Stimulated activated CD8-positive, alpha-beta memory T cell treated with anti-CD3 and anti-CD28 coated beads, Interleukin-15, amount 100 ng/mL, for 24 hours (primary cell): Measurements from ENCODE around the gene PRKG1.
"Not testable (repeated sequence)": the region's sequence is repeated elsewhere in the genome, so short reads cannot be mapped to it uniquely, and the experiment has no call there.

Experiments used
- DNase-seq: peaks from one replicate; pipeline ENCODE4 v3.0.0-alpha.2; 2020; ENCODE audit warnings: low read depth

The PRKG1 gene

DNA sequence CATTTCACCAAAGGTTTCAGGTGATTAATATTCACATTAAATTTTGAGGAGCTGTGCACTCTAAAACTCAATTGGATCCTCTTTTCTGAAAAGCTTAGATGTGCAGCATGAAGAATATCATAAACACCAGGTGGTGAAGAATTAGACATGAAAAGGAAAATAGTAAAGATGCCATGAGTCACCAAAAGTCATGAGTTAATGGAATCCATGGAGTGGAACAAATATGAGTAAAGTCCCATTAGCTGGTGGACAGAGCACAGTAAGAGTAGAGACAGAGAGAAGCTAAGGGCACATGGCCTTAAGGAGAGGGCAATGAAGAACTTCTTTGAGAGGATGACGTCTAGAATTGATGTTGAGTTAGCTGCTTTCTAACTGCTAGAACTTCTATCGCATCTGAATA is 353.5 kb downstream of the PRKG1 start:
- no peak for DNase-seq

DNA sequence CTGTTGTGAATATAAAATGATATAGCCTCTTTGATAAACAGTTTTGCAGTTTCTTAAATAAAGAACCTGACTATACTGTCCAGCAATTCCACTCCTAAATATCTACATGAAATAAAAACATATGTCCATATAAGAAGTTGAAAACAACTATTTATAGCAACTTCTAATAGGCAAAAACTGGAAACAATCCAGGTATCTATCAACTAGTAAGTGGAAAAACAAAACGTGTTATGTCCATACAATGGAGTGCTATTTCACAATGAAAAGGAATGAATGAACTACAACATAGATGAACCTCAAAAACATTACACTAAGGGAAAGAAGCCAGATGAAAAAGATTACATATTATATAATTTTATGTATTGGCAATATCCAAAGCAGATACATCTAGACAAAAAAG is 356.2 kb downstream of the PRKG1 start:
- DNase-seq: no peak

DNA sequence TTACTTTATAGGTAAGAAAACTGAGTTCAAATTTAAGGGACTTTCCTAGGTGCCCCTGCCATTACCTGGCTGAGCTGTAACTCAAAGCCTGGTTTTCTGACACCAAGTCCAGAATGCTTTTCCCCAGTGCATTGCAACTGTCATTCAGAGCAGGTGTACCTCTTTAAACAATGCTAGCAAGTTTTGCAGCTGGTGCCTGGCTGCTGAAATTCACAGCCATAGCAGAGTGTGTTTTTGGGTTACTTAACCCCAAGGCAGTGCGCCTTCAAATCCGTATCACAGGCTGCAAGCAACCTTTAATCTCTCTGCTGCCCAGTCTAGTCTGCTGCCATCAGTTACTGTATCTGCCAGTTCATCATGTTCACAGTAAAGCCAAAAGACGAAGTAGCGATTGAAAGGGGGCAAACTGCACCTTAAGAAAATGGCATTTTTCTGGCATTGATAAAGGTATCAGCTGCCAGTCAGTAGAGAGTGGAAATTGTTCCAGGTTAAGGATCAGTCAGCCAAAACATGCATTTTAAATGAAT is 359.7 kb downstream of the PRKG1 start:
- DNase-seq: no peak

DNA sequence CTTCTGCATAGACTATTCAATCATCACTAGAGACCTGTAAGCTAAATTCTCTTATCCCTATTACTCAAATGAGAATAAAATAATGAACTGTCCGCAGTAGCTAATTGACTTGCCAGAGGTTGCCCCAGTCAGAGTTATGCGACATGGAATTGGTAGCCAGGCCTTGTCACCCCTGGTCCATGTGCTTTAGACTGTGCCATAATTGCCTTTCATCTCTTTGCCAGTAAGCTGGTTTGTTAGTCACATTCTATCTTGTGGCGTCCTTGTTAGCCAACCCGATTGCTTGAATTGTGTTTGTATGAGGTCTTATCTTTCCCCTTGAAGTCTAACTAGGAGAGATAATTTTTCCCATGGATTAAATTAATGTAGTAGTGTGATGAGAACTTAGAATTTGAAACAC is 362.5 kb downstream of the PRKG1 start:
- no peak for DNase-seq

DNA sequence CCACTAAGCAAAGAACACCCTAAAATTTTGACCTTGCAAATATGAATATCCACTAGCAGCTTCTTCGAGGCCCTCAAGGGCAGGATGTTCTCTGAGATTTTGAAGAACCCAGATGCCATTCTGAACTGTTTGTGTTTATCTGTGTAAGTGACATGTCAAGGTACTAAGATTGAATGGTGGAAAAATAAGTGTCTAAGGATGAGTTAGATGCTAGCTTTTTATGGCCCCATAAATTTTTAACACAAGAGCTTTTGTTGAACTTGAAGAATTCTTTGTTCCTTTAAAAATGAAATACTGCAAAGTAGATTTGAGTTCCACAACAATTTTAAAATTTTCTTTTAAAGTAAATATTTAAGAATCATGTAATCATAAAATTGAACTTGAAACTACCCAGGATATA is 365.4 kb downstream of the PRKG1 start:
- no peak for DNase-seq

DNA sequence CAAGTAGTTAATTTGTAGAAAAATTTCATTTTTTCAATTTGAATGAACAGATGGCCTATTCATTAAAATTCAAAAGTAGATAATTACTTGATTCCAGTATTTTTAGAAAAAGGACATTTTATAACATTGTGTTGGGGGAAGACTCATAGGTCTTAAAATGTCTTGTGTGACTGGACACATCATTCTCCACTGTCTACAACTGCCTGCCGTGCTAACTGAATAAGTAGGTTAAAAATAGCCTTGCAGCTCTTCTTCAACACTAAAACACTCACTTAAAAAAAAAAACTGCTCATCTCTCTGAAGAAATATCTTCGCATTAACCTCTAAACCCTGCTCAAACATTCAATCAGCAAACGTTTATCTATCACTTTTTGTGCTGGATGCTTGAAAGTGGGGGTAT is 371.3 kb downstream of the PRKG1 start:
- DNase-seq: no peak

DNA sequence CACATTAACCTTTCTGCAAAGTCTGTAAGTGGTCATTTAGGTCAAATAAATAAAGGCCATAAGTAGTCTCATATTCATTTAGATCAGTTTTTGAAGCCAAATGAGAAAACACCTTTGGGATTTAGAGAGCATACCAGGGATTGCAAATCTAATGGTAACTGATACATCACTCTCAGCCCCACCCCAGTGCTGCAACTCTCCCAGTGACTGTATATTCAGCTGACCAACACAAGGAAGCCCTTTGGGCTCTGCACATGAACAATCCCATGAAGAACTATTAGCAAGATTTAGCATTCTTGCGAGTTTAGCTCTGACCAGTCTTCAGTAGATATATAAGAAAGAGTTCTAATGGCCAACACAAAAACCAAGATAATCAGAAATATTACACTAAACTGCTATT is 372.8 kb downstream of the PRKG1 start:
- no peak for DNase-seq

DNA sequence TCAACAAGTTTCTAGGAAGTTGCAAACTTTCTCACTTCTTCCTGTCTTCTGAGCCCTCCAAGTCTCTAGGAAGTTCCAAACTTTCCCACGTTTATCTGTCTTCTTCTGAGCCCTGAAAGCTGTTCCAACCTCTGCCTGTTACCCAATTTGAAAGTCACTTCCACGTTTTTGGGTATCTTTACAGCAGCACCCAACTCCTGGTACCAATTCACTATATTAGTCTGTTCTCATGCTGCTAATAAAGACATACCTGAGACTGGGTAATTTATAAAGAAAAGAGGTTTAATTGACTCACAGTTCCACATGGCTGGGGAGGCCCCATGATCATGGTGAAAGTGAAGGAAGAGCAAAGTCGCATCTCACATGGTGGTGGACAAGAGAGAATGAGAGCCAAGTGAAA is 381.5 kb downstream of the PRKG1 start:
- DNase-seq: not testable (repeated sequence)

DNA sequence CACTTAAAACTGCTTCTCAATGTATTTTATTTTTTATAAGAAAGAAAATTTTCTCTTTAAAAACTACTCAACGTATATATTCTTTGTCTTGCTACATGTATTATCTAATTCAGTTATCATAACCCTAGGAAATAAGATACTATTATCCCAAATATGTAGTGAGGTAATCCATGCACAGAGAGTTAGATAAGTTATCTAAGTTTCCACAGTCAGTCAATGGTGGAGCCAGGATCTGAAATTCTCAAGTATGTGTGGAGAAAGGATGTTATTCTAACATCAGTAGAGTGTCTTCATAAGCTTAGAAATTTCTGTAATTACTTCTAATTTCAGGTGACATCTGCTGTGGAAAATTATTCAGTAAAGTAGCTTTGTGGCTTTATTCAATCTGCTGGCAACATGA is 385.2 kb downstream of the PRKG1 start:
- no peak for DNase-seq

DNA sequence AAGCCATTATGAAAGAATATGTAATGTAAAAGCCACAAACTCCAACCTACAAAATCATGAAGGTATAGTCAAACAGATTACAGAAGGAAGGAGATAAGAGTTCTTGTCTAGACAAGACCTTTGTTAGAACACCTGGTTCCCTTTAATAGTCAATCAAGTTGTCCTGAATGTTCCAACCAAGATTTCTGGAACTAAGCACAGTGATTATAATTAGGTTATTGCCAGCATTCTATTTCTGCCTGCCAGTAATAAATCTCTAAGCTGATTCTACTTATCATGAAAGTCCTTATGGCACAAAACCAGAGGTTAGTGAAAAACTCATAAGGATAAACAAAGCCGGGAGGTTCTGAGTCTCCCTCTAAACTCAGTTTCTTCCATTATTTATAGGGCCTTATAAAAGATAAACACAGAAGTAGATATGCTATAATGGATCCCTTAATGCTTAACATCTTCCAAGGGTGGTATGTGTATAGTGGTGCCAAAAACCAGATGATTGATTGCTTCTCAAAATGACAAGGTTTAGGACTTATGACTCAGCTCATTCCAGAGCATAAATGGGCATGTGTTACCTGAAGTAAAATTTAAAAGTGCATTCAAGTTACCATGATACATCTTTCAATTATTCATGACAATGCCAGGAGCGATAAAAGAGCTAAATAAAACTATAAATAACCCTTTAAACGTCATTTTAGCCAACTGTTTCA is 387.9 kb downstream of the PRKG1 start:
- DNase-seq: no peak

DNA sequence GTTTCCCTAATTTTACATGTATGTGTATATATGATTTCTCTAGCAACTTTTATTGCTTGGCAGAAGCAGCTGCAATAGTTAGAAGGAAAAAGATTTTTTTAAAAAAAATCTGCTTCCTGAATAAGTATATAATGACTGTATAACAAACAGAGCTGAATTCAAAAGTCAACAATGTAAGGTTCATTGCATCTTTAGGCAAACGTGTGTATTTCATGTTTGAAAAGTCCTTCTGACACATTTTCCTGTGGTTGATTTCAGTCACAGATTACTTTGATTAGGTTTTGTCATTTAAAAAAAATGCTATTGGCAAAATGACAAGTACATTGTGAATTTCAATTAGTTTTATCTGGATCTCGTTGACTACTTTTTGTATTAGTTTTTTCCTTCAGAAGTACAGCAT is 394.1 kb downstream of the PRKG1 start:
- no peak for DNase-seq

DNA sequence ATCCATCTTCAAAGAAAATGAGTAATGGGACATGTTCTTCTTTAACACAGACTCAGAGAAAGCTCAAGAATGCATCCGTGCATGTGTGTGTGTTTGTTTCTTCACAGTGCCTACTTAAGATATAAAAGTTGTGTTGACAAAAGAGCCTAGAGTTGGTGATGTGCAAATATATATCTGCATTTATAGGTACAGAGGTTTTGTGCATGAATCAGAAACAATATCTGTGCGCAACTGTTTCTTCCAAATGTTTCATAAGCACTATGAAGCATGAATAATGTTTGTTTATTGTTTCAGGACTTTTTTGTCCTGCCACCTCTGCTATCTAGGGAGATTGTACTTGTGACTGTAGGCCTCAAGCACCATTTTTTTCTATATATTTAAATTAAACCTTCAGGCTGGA is 395.4 kb downstream of the PRKG1 start:
- DNase-seq: no peak

DNA sequence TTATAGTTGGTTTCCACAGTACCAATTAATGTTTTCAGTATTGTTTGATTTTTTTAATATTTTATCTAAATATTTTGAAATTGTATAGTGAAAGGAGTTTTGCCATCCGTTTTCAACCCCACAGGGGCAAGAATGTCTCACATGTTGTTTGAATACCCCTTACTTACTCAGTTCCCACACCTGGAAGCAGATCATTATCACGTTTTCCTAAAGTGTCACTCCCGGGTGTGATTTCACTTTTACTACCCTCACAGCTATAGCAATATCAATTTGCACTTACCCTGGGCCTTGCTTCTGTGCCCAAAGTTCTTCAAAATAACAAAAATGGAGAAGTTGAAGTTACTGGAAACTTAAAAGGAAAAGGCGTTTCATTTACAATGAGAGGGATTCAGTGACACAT is 397.0 kb downstream of the PRKG1 start:
- no peak for DNase-seq

DNA sequence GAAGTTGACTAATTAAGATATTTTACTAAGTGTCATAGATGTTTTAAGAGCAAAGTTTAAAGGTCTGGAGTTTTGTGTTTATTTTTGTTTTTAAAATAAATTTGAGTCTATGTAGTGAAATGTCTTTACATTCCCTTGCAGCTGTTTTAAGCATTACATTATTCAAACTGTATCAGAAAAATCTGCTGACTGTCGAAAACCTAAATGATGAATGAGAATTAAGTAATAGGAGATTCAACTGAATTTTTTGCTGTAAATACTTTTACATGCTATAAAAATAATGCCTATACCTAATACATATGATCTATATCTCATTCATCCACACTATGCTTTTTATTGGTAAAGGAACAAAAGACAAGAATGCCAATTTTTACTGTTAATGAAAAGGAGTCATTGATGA is 397.9 kb downstream of the PRKG1 start:
- no peak for DNase-seq

DNA sequence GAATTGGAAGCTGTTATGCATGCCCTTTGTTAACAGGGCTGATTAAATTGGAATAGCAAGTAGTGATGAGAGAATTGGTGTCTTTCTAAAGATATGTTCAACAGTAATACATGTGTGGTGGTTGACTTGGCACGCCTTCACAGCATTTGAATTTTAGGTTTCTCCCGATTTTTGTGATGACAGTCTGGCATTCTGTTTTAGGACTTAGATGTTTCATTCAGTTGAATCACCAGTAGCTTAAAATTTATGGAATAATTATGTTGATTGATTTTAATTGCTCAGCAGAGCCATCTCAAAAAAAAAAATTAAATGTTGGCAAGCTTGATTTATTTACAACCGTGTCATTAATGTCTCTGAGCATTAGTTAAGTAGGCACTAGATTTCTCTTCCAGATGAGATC is 405.4 kb downstream of the PRKG1 start:
- no peak for DNase-seq

DNA sequence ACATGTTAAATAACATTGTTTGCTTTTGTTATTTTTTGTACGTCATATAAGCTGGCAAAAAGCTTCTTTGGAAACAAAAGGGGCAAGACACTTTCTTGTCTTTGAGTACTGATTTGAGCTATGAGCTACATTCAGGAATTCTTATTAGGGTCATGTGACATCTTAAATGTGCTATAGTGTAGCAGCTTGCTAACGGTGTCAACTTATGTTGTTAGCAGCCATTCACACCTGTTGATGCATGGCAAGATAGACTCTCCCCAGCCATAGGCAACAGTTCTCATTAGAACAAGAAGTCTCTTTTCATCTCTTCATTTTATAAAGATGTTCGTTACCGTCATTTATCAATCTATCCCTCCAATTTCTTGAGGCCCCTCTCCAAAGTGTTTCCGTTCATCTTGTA is 411.4 kb downstream of the PRKG1 start:
- no peak for DNase-seq

DNA sequence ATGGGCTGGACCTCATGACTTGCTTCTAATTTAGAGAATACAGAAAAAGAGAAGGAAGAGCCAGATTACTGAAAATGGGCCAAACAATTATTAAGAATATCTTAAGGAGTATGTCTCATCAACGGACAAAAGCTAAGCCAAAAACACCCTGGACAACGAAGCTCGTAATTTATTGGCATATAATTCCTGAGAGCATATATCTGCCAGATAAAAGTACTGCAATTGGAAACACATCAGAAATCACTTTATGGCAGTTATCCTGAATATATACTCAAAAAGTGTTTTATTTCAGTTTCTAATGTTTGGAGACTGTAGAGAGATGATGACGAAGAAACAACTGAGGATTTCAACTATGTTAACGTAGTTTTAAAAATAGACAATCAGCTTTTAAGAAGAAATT is 413.3 kb downstream of the PRKG1 start:
- DNase-seq: no peak

DNA sequence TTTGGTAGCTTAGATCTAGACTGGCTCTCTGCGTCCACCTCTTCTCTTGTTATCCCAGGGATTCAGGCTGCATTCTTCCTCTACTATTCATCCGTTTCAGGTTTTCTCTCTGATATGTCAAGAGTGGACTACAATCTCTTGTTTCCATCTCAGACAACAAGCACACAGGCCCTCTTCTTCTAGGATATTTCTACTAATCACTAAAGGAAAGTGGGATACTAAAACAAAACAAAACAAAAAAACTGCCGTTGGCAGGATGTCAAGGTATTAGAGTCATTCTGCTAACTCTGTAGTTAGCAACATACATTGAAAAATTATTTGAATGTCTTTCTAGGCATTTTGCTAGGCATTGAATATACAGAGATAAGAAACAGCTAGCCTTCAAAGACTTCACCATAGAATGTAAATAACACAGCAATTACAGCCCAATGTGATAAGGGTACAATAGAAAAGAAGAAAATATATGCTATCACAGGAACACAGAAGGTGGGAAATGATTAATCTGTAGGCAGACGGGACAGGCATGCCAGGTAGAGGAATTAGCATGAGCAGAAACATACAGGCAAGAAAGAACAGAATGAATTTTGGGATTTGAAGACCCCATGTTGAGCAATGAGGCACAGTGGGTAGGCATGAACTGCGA is 414.6 kb downstream of the PRKG1 start:
- DNase-seq: no peak

DNA sequence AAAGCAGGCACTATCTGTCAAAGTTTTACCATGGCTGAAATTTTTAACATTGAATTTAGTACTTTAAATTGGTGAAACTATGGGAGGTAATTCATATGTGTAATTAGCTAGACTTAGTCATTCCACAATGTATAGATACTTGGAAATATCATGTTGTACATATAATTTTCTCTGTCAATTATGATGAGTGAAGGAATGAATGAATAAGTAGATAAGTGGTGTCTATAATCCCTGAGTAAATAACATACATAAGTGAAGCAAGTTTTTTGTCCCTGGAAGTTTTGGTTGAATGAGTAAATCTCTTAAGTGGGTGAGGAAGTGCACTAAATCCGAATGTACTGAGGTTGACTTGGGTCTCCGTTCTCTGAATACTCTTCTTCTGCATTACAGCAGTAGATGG is 424.1 kb downstream of the PRKG1 start:
- DNase-seq: no peak

DNA sequence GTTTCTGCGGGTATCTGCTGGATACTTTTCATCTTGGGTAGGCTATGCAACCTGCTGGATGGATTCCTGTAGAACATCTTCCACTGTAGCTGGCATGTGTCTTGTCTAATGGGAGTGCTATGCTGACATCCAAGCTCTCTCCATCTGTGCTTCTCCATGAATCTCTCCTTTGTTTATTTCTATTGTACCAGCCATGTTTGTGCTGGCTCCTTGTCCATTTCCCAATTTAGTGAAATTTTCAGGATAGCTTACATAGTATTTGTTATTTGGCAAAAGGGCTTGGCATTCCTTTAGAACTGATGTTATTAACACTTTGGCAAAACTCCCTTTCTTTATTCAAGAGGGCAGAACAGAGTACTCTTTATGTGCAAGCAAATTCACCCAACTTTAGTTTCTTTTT is 427.1 kb downstream of the PRKG1 start:
- no peak for DNase-seq

DNA sequence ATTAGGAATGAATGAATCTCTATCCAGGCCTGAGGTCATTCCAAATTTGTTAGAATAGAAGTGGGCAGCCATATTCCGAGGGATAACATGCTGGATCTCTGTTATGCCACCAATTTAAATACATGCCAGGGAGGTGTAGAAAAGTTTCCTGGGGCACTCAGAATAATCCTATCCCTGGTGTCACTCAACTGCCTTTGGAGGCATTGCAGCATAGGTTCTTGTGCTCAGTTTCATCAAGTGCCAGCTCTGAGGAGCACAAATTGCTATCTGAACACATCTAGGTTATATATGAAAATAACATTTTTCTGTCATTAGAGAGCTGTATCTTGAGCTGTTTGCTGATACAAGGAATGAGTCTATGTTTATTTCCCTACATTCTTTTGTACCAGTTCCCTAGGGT is 427.8 kb downstream of the PRKG1 start:
- no peak for DNase-seq

DNA sequence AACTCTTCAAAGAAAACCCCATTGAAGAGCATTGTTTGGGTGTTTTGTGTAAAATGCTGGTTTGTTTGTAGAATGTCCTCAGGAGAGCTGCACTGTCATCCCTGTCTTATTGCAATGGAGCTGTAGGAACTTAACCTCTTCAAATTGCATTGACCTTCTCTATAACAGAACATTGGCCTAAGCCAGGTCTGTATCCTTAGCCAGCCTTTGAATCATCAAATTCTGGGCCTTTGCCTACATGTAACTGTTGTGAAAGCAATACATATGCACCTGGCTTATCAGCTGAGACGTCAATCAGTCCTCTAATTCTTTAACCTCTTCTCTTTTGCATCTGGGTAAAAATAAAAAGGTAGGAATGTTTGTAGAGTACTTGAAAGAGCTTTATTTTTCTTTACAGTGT is 429.1 kb downstream of the PRKG1 start:
- DNase-seq: no peak

DNA sequence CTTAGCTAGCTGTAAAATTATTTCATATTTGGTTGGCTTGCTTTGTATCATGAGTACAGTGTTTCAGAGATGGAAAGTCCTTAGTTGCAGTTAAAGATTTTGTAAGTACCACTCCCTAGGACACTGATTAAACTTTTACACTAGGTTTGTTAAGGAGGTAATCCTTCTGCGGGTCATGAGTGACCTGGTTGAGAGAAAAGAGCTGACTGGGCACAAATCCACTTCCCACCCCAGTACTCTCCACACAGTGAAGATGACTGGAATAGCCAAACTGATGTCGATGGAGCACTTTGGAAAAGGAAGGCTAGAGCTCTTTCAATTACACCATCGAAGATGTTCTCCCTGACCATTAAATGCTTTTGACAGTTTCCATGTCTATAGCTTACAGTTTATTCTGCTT is 433.2 kb downstream of the PRKG1 start:
- no peak for DNase-seq

DNA sequence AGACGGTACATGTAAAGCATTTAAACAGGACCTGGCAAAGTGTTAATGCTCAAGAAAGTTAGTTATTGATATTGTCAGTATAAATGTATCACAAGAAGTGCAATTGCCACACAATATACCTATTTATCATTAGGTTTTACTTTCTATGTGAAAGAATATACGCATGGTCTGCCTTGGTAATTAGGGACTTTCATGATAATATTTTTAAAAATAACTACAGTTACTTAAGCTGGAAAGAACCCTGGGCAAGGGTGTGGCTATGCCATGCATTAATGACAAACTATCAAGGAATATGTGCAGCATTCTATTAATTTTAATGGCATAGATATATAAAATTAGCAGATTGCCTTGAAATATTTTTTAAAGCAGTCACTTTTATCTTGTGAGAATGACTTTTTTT is 433.9 kb downstream of the PRKG1 start:
- no peak for DNase-seq
